Renal cortex interstitium (tissue), 11 donors: ENCODE results near the gene PPP6R1. TPM values are rescaled to one million over a fixed set of nuclear protein-coding genes. Genes with fewer than 3 reads are reported as not detected.
"Not testable (repeated sequence)": the region's sequence is repeated elsewhere in the genome, so short reads cannot be mapped to it uniquely, and the experiment has no call there.

Experiments used
- DNase-seq, 11 donors: peaks; one replicate each; pipeline ENCODE4 v3.0.0-alpha.2; 2013; ENCODE audit warnings: low read depth in 9 of 11, low spot score in 4 of 11; ENCODE audit errors: extremely low read depth in 1 of 11
- polyA plus RNA-seq, 3 donors: library from polyadenylated mRNA; unstranded; fragments of 120-200 nt; gene quantifications; one replicate each; pipeline ENCODE4 v1.2.1, GENCODE V29; 2013; ENCODE audit not compliant: insufficient read length in 3 of 3

Gene PPP6R1
- polyA plus RNA-seq, 3 donors, result 39.3 to 52.1 (median 48.9) TPM

DNA sequence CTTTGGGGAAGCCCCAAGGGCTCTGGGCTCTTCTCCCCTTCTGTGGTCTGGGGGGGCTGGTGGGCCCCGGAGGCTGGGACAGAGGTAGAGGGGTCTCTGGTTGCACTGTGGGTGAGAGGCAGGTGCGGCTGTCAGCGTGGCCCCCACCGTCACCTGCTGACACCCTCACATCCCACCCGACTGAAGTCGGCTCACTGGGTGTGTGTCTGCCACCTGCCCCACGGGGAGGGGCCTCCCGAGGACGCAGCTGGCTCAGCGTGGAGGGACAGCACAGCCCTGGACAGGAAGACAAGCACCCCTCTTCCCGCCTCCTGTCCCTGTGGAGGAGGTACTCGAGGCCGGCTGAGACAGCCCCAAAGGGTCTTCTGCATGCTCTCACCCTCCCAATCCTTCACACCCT is 28.0 kb downstream of the PPP6R1 start:
- DNase-seq, result no peak

- no peak for DNase-seq
Observed at GRCh38 chr19:55230329-55230728, 28.5 kb downstream of the PPP6R1 start.

DNA sequence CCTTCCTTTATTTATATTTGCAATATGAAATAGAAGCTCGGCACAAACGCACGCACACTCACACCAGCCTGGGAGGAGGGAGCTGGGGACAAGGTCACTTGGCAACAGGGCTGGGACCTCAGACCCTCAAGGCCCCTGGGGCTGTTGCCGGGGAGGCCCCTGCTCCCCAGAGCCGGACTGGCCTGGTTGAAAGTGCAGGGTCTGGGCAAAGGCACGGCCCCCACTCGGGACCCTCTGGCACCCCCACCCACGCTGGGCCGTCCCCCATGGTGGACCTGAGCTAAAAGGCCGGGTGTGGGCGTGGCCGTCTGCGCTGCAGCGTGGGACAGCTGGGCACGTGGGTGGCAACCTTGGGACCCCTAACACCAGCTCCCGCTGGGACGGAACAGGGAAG is 29.0 kb downstream of the PPP6R1 start:
- no peak for DNase-seq

DNA sequence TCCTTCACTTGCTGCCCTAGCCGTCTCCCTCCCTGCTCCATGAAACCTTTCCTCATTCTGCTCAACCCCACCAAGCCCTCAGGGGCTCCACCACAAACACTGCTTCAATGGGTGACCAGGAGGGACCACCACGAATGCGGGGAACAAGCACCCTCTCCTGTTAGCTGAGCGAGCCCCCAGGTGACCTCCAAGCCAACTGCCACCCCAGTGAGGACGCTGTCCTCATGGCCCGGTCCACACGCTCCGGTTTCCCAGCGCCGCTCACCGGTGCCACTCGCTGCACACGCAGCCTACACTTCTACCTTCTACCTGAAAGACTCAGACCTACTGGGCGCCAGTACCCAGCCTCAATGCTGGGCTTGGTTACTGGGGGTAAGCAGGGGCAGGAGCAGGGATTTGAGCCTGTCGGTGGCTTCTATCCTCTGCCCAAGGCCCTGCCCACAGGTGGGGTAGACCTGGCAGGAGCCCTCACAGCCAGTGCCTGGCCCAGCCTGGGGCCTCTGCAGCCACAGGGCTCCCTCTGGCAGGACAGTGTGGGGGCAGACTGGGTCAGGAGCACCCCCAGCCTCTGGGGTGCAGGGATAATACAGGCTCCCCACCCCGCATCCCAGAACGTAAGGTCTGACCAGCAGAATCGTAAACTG is 29.6 kb downstream of the PPP6R1 start:
- no peak for DNase-seq

GRCh38 chr19:55228403-55229031 is 30.3 kb downstream of the PPP6R1 start, which contains the start of gene TMEM86B:
TSS of gene TMEM86B (minus strand) at chr19:55228763. CDS start at chr19:55228741, 22 bp downstream.
- no peak for DNase-seq

- no peak for DNase-seq
Observed at GRCh38 chr19:55228015-55228391, 30.8 kb downstream of the PPP6R1 start.

DNA sequence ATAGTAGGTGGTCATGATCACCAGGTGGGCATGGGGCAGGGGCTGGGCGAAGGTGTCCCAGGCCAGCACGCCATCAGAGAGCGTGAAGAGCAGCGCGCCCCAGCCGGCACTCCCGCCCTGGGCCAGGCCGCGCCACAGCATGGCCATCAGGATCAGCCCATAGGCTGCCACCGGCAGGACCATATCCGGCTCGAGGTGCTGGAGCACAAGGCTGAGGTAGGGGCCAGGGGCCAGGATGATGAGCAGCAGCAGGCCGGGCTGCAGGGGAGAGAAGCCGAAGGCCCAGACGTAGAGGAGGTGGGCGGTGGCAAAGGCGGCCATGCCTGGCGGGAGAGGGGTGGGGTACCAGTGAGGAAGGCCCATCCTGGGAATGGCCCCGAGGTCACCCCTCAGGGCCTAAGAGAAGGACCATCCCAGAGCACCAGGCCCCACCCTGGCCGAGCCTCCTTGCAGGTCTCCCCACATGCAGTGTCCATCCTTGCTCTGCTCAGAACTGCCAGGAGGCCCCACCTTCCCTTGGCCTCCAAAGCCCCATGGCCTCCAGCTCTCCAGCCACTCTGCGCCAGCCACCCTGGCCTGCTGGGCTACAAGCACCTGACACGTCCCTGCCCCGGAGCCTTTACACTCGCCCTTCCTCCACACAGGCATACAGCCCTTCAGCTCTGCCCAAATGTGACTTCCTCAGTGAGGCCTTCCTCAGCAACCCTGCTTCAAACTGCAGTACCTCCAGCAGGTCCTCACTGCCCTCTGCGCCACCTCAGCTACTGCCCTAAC is 31.4 kb downstream of the PPP6R1 start:
- DNase-seq, result no peak

- no peak for DNase-seq
Observed at GRCh38 chr19:55226788-55227187, 32.0 kb downstream of the PPP6R1 start.

- DNase-seq, result no peak
Observed at GRCh38 chr19:55226273-55226672, 32.5 kb downstream of the PPP6R1 start.

DNA sequence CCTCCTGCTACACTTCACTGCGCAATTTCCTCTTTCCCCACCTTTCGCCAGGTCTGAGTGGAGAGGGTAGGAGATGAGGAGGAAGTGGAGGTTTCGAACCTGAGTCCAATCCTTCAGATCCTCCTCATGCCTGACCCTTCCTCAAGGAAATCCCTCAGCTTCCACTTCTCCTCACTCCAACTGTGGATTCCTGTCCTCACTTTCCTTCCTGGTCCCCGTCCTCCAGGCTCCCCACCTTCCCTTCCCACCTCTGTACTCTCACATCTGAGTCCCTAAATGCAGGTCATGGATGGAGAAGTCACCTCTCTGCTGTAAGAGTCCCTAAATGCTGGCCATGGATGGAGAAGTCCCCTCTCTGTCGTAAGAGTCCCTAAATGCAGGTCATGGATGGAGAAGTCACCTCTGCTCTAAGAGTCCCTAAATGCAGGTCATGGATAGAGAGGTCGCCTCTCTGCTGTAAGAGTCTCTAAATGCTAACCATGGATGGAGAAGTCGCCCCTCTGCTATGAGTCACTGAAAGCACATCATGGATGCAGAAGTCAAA is 33.3 kb downstream of the PPP6R1 start:
- DNase-seq, result no peak

- DNase-seq, result not testable (repeated sequence)
Observed at GRCh38 chr19:55224679-55225414, 34.0 kb downstream of the PPP6R1 start.

DNA sequence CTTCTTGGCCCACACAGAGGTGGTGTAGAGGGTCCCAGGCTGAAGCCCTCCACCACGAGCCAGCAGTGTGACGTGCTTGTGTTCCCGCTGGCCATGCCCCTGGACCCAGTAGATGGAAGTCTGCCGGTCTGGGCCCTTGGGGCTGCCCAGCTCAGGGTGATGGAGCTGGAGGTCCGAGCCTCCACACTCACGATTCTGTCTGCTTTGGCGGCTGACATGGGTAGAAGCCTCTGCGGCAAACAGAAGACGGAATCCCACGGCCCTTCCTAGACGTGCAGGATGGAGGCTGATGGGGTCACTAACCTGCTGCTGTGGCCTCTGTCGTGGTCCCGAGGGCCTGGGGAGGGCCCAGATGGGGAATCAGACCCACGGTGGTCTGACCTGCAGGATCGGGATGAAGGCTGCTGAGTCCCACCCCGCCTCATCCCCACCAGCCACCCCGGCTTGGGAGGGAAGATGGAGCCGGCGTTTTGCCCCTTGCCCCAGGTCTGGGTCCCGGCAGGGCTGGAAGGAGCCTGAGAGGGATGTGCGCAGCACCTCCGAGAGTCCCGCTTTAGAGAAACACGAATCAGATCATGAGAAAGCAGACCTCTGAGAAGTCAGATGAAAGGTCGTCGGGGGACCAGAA is 34.7 kb downstream of the PPP6R1 start:
- DNase-seq, result no peak

DNA sequence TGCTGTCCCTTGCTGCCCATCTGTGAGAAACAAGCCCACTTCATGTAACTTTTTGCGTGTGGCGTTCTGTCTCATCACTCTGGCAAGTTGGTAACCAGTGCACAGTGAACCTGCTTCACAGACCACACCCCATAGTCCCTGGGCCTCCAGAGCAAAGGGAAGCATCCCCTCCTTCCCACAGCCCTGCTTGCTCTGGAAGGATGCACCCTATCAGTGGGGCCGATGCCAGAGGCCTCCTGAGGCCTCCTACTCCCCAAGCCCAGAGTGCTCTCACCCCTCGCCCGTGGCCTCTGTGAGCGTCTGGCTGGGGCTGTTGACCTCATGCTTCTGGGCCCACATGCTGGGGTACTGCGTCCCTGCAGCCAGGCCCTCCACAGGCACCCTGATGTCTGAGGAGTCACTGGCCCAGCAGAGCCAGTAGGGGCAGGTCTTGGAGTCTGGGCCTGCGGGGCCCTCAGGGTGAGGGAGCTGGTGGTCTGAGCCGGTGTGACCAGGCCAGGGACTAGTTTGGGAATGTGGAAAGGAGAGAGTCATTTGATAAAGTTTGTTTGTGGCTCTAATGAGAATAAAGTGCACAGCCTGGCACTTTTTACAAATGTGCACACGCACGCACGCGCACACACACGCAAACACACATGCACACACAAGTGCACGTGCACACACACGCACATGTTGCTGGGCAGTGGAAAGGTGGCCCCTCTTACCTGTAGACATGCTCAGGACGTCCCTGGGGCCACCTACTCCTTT is 35.4 kb downstream of the PPP6R1 start:
- no peak for DNase-seq

DNA sequence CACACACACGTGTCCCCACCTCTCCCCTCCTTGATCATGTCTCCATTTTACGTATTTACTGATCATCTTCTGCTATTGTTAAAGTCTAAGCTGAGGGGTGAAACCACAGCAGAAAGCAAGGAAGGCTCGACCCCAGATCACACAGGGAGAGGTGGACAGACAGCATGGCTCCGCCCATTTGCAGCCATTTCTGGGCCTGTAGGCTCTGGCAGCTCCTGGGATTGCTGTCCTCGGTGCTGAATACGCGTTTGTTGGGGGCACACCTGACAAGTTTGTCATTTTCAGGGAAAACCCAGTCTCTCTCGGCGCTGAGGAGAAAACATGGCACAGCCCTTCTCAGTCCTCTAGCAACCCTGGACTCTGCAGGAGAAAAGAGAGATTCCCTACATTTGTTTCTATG is 38.3 kb downstream of the PPP6R1 start:
- no peak for DNase-seq

GRCh38 chr19:55216461-55217198 is 42.2 kb downstream of the PPP6R1 start:
- DNase-seq, result peak; percentile 46 to 79 (median 72)

- no peak for DNase-seq
Observed at GRCh38 chr19:55213547-55213946, 45.3 kb downstream of the PPP6R1 start.

GRCh38 chr19:55212447-55212846 is 46.4 kb downstream of the PPP6R1 start:
- DNase-seq, result no peak
